Naive B cell (primary cell): Measurements from ENCODE around the gene E4F1. TPM values are rescaled to one million over a fixed set of nuclear protein-coding genes. Genes with fewer than 3 reads are reported as not detected.
"Not testable (repeated sequence)": the region's sequence is repeated elsewhere in the genome, so short reads cannot be mapped to it uniquely, and the experiment has no call there.

Experiments
- ATAC-seq, 2 donors: fragments of 150-1000 bp; cut with Tn5 transposase; 2 replicates each; pipeline ENCODE4 v1.10.0; 2021; ENCODE audit warnings: low read depth in 2 of 2, mild to moderate bottlenecking in 2 of 2, moderate library complexity in 2 of 2
- DNase-seq: peaks from one replicate; pipeline ENCODE4 v3.0.0; 2022
- H3K27ac Mint-ChIP-seq, 6 donors: one replicate each; pipeline ENCODE4 v1.8.0; 2020 to 2022; ENCODE audit warnings: mild to moderate bottlenecking in 6 of 6, mixed read lengths in 6 of 6, moderate library complexity in 5 of 6, inconsistent platforms in 2 of 6
- H3K27me3 Mint-ChIP-seq, 3 donors: one replicate each; pipeline ENCODE4 v1.8.0; 2021 to 2022; ENCODE audit warnings: mixed read lengths in 3 of 3, mild to moderate bottlenecking in 1 of 3
- H3K36me3 Mint-ChIP-seq, 2 donors: one replicate each; pipeline ENCODE4 v1.8.0; 2020 to 2022; ENCODE audit warnings: mixed read lengths in 2 of 2, inconsistent platforms in 1 of 2, mild to moderate bottlenecking in 1 of 2
- H3K4me1 Mint-ChIP-seq, 3 donors: one replicate each; pipeline ENCODE4 v1.8.0; 2020 to 2022; ENCODE audit warnings: mixed read lengths in 3 of 3, inconsistent platforms in 1 of 3, mild to moderate bottlenecking in 1 of 3, moderate library complexity in 1 of 3
- H3K4me3 Mint-ChIP-seq, 8 donors: one replicate each; pipeline ENCODE4 v1.8.0; 2020 to 2022; ENCODE audit warnings: mild to moderate bottlenecking in 8 of 8, mixed read lengths in 8 of 8, moderate library complexity in 8 of 8, inconsistent platforms in 2 of 8
- H3K9me3 Mint-ChIP-seq, 7 donors: one replicate each; pipeline ENCODE4 v1.8.0; 2020 to 2022; ENCODE audit warnings: mixed read lengths in 7 of 7, mild to moderate bottlenecking in 5 of 7, inconsistent platforms in 2 of 7, moderate library complexity in 1 of 7
- polyA plus RNA-seq, 6 donors: library from polyadenylated mRNA; unstranded; fragments of 300-500 nt; fragmentation: Illumina TruSeq; gene quantifications; one replicate each; pipeline ENCODE4 v1.2.3, GENCODE V29; 2021; ENCODE audit warnings: low read depth in 6 of 6

E4F1 gene
- polyA plus RNA-seq, 6 donors from 2014 or later = 6.4 to 16.1 (median 8.9) TPM

- H3K4me3 Mint-ChIP-seq = peak overlapping the region in 6 of 8 donors; percentile 45 to 79 (median 60)
- ATAC-seq = peak; percentile 23 to 26
- no peak for DNase-seq
- no peaks in the 10 kb centered on the region for H3K36me3 Mint-ChIP-seq
- H3K27ac Mint-ChIP-seq = no peak overlapping the region
- H3K4me1 Mint-ChIP-seq = peaks cover 6 to 9% (median 9%) of the 10 kb centered on the region in 3 donors
- H3K9me3 Mint-ChIP-seq = peaks cover 0 to 1% (median 0%) of the 10 kb centered on the region in 7 donors
- peaks cover 23 to 72% (median 52%) of the 10 kb centered on the region in 3 donors for H3K27me3 Mint-ChIP-seq
These were observed 27.8 kb upstream of the E4F1 start for GRCh38 chr16:2195322-2196161.

GRCh38 chr16:2196162-2196980 is 27.0 kb upstream of the E4F1 start, which contains the start of gene CASKIN1:
Gene CASKIN1 (minus strand): TSS chr16:2196605. CDS start chr16:2196432, 173 bp downstream.
- Mint-ChIP-seq H3K9me3 (peaks cover 0 to 1% (median 0%) of the 10 kb centered on the region in 7 donors), H3K27ac (no peak within 1 kb of the TSS), H3K27me3 (peaks cover 23 to 73% (median 54%) of the 10 kb centered on the region in 3 donors), H3K4me3 (peak within 1 kb of the TSS; percentile 56 to 84 (median 70)), H3K36me3 (no peaks in the 10 kb centered on the region), H3K4me1 (peaks cover 6 to 9% (median 9%) of the 10 kb centered on the region in 3 donors)
- peak; percentile 43 to 56 for ATAC-seq
- DNase-seq = no peak

DNA sequence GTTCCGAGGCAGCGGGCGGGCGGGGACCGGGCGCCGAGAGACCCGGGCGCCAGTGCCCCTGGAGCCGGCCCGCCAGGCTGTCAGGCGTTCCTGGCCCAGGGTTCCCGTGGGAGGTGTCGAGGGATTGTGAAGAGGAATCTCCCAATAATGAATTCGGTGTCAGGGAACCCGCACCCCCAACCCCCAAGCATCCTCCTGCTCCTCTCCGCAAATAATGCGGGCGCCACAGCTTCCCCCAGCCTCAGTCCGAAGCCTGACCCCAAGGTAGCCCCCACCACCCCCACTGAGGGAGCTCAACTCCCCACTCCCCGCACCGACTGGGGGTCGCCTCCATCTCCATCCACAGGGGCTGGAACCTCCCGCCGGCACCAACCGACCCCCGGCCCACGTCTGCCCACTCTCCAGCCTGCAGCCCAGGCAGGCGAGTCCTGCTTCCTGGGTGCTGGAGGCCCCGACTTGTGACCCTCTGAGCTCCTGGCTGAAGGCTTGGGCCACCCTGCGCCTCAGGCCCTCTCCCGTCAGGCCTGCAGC is 26.3 kb upstream of the E4F1 start:
- H3K4me3 Mint-ChIP-seq = peak overlapping the region; percentile 56 to 84 (median 70)
- peaks cover 23 to 73% (median 49%) of the 10 kb centered on the region in 3 donors for H3K27me3 Mint-ChIP-seq
- ATAC-seq (no peak), DNase-seq (no peak)
- no peak overlapping the region for H3K27ac Mint-ChIP-seq
- peaks cover 6 to 9% (median 9%) of the 10 kb centered on the region in 3 donors for H3K4me1 Mint-ChIP-seq
- no peaks in the 10 kb centered on the region for H3K36me3 Mint-ChIP-seq
- peaks cover 0 to 1% (median 0%) of the 10 kb centered on the region in 7 donors for H3K9me3 Mint-ChIP-seq

GRCh38 chr16:2197765-2198164 is 25.6 kb upstream of the E4F1 start:
- peak overlapping the region in 1 of 6 donors; percentile 13 for H3K27ac Mint-ChIP-seq

DNA sequence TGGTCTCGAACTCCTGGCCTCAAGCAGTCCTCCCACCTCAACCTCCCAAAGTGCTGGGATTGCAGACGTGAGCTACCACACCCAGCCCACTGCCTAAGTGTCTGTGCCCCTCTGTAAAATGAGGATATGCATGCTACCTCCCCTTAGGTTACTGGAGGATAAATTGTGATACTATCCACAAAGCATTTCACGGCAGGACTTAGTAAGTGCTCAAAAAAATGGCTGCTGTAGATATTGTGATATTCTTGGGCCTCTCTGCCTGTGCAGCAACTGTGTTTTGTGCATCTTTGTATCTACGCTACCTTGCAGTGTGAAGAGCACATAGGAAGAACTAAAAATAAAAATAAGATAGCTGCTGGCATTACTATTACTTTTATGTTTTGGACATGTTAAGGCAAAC is 25.1 kb upstream of the E4F1 start:
- DNase-seq (no peak), ATAC-seq (no peak)
- Mint-ChIP-seq H3K9me3 (peaks cover 0 to 1% (median 0%) of the 10 kb centered on the region in 7 donors), H3K4me1 (peaks cover 8 to 9% (median 9%) of the 10 kb centered on the region in 3 donors), H3K27me3 (peaks cover 23 to 62% (median 40%) of the 10 kb centered on the region in 3 donors), H3K36me3 (no peaks in the 10 kb centered on the region), H3K4me3 (peak overlapping the region in 7 of 8 donors; percentile 10 to 82 (median 68)), H3K27ac (no peak overlapping the region)

More at GRCh38 chr16:2197765-2198164, 25.6 kb upstream of the E4F1 start:
- ATAC-seq = no peak
- Mint-ChIP-seq H3K27me3 (peaks cover 23 to 68% (median 41%) of the 10 kb centered on the region in 3 donors), H3K36me3 (no peaks in the 10 kb centered on the region), H3K9me3 (peaks cover 0 to 1% (median 0%) of the 10 kb centered on the region in 7 donors), H3K4me3 (peak overlapping the region; percentile 20 to 82 (median 70)), H3K4me1 (peaks cover 6 to 9% (median 9%) of the 10 kb centered on the region in 3 donors)
- no peak for DNase-seq

- peaks cover 23 to 54% (median 40%) of the 10 kb centered on the region in 3 donors for H3K27me3 Mint-ChIP-seq
- H3K4me3 Mint-ChIP-seq = peak overlapping the region in 1 of 8 donors; percentile 28
- no peak for DNase-seq
- H3K27ac Mint-ChIP-seq = no peak overlapping the region
- H3K4me1 Mint-ChIP-seq = peaks cover 9 to 13% (median 12%) of the 10 kb centered on the region in 3 donors
- peaks cover 0 to 1% (median 0%) of the 10 kb centered on the region in 7 donors for H3K9me3 Mint-ChIP-seq
- H3K36me3 Mint-ChIP-seq = no peaks in the 10 kb centered on the region
- ATAC-seq = no peak
These were observed 24.3 kb upstream of the E4F1 start for GRCh38 chr16:2199095-2199494.

- ATAC-seq = no peak
- Mint-ChIP-seq H3K9me3 (peaks cover 0 to 1% (median 0%) of the 10 kb centered on the region in 7 donors), H3K36me3 (no peaks in the 10 kb centered on the region), H3K27me3 (peaks cover 22 to 50% (median 39%) of the 10 kb centered on the region in 3 donors), H3K4me3 (peak overlapping the region in 1 of 8 donors; percentile 49), H3K4me1 (peaks cover 11 to 18% (median 16%) of the 10 kb centered on the region in 3 donors), H3K27ac (no peak overlapping the region)
- no peak for DNase-seq
These were observed 23.7 kb upstream of the E4F1 start for GRCh38 chr16:2199621-2200139.

DNA sequence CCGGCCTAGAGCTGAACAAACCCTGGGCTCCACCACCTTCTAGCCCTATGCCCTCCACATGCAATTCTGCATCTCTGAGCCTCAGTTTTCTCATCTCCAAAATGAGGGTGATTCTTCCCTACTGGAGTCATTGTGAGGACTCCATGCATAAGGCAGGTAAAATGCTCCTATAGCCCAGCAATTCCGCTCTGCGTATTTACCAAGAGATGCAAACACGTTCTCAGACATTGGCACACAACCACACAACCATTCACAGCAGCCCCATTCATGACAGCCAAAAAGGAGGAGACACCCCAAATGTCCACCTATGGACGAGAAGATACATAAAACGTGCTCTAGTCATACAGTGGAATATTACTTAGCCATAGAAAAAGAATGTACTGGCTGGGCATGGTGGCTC is 23.1 kb upstream of the E4F1 start:
- peaks cover 8 to 14% (median 12%) of the 10 kb centered on the region in 3 donors for H3K4me1 Mint-ChIP-seq
- DNase-seq (no peak), ATAC-seq (no peak)
- no peak overlapping the region for H3K27ac Mint-ChIP-seq
- H3K27me3 Mint-ChIP-seq = peaks cover 17 to 43% (median 32%) of the 10 kb centered on the region in 3 donors
- no peaks in the 10 kb centered on the region for H3K36me3 Mint-ChIP-seq
- peaks cover 0 to 1% (median 0%) of the 10 kb centered on the region in 7 donors for H3K9me3 Mint-ChIP-seq
- no peak overlapping the region for H3K4me3 Mint-ChIP-seq

- Mint-ChIP-seq H3K27me3 (peaks cover 7 to 28% (median 21%) of the 10 kb centered on the region in 3 donors), H3K4me3 (peak overlapping the region in 7 of 8 donors; percentile 52 to 88 (median 68)), H3K4me1 (peaks cover 17 to 31% (median 20%) of the 10 kb centered on the region in 3 donors), H3K27ac (peak overlapping the region in 1 of 6 donors; percentile 41)
- H3K36me3 Mint-ChIP-seq, ATAC-seq, H3K9me3 Mint-ChIP-seq, DNase-seq: not testable (repeated sequence)
These were observed 20.2 kb upstream of the E4F1 start for GRCh38 chr16:2203119-2203688.

- H3K36me3 Mint-ChIP-seq = peaks cover 0 to 9% of the 10 kb centered on the region in 2 donors
- ATAC-seq (no peak), DNase-seq (no peak)
- peak overlapping the region; percentile 68 to 89 (median 82) for H3K4me3 Mint-ChIP-seq
- peaks cover 0 to 1% (median 0%) of the 10 kb centered on the region in 7 donors for H3K9me3 Mint-ChIP-seq
- H3K27ac Mint-ChIP-seq = peak overlapping the region in 5 of 6 donors; percentile 44 to 88 (median 78)
- peaks cover 0 to 18% (median 11%) of the 10 kb centered on the region in 3 donors for H3K27me3 Mint-ChIP-seq
- peaks cover 17 to 32% (median 20%) of the 10 kb centered on the region in 3 donors for H3K4me1 Mint-ChIP-seq
These were observed 18.8 kb upstream of the E4F1 start for GRCh38 chr16:2204416-2205103.

GRCh38 chr16:2205104-2205966 is 18.1 kb upstream of the E4F1 start, which contains the start of gene MLST8:
Gene MLST8 (plus strand): TSS chr16:2205454. CDS start chr16:2206086, 632 bp downstream.
- peak within 1 kb of the TSS; percentile 75 to 97 (median 90) for H3K27ac Mint-ChIP-seq
- peak; percentile 97 for DNase-seq
- H3K9me3 Mint-ChIP-seq = peaks cover 0 to under 1% (median 0%) of the 10 kb centered on the region in 7 donors
- ATAC-seq = peak; percentile 78 to 83
- peak within 1 kb of the TSS; percentile 68 to 93 (median 87) for H3K4me3 Mint-ChIP-seq
- peaks cover 0 to 9% of the 10 kb centered on the region in 2 donors for H3K36me3 Mint-ChIP-seq
- H3K4me1 Mint-ChIP-seq = peaks cover 17 to 32% (median 20%) of the 10 kb centered on the region in 3 donors
- peaks cover 0 to 10% (median 4%) of the 10 kb centered on the region in 3 donors for H3K27me3 Mint-ChIP-seq
